ENCODE data around the gene HIVEP3.

The HIVEP3 gene

GRCh38 chr1:41618871-41619270 is 299.9 kb downstream of the HIVEP3 start:
- Histone ChIP-seq H3K79me2 (ENCODE audit: insufficient read depth, low read depth) (no peaks in the 10 kb centered on the region), H4K20me1 (ENCODE audit: insufficient read depth) (no peaks in the 10 kb centered on the region), H2AFZ (ENCODE audit: low read depth) (no peak overlapping the region), H3K9ac (no peak overlapping the region), H3K27me3 (ENCODE audit: insufficient read depth, low read depth) (no peaks in the 10 kb centered on the region), H3K4me1 (ENCODE audit: low read depth, poor library complexity, severe bottlenecking) (peaks cover 40% of the 10 kb centered on the region), H3K36me3 (ENCODE audit: insufficient read depth) (no peaks in the 10 kb centered on the region), H3K4me3 (IDR thresholded peaks at IDR 0.05; ENCODE audit: insufficient read depth, low read depth, low read length) (no peak overlapping the region), H3K4me2 (no peak overlapping the region), H3K27ac (no peak overlapping the region)
- TF ChIP-seq, protein P1, sequence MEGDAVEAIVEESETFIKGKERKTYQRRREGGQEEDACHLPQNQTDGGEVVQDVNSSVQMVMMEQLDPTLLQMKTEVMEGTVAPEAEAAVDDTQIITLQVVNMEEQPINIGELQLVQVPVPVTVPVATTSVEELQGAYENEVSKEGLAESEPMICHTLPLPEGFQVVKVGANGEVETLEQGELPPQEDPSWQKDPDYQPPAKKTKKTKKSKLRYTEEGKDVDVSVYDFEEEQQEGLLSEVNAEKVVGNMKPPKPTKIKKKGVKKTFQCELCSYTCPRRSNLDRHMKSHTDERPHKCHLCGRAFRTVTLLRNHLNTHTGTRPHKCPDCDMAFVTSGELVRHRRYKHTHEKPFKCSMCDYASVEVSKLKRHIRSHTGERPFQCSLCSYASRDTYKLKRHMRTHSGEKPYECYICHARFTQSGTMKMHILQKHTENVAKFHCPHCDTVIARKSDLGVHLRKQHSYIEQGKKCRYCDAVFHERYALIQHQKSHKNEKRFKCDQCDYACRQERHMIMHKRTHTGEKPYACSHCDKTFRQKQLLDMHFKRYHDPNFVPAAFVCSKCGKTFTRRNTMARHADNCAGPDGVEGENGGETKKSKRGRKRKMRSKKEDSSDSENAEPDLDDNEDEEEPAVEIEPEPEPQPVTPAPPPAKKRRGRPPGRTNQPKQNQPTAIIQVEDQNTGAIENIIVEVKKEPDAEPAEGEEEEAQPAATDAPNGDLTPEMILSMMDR (conservative IDR thresholded peaks at IDR 0.05; ENCODE audit: low read depth, low read length) = no peak

DNA sequence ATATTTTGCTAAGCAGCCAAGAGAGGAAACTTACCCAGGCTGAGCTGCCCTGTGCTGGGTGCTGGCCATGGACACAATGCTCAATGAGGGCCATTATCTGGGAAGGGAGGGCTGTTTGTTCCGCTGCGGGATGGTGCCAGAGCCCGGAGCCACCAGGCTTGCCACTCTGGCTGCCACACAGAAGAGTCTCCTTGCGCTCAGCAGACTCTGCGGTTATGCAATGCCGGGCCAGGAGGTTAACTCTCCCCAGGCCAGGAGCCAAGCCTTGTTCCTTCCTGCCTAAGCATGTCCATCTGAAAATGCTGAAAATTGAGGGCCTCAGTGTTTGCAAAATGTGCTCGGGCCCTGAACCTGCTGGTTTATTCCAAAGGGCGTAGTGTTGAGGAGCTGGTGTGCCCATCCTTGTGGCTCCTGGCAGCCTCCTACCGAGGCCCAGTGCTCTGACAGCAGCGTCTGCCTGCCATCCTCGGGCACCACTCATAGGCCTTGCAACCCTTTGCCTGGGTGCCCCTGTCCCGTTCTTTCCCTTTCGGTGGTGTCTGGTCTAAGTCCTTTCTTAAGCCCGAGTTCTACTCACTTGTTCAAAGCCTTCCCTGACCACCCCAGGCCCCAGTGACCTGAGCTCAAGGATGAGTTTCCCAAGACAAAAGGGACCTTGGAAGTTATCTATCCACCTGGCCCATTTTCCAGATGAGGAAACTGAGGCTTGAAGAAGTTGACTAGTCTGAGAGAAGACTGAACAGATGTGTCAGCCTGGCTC is 300.5 kb downstream of the HIVEP3 start:
- H3K9ac ChIP-seq = no peak overlapping the region
- peaks cover 34% of the 10 kb centered on the region for H3K4me1 ChIP-seq (ENCODE audit: low read depth, poor library complexity, severe bottlenecking)
- H3K4me2 ChIP-seq = no peak overlapping the region
- H3K36me3 ChIP-seq (ENCODE audit: insufficient read depth) = no peaks in the 10 kb centered on the region
- TF ChIP-seq, protein P1 (conservative IDR thresholded peaks at IDR 0.05; ENCODE audit: low read depth, low read length) = no peak
- H3K79me2 ChIP-seq (ENCODE audit: insufficient read depth, low read depth) = no peaks in the 10 kb centered on the region
- H3K27ac ChIP-seq = no peak overlapping the region
- H4K20me1 ChIP-seq (ENCODE audit: insufficient read depth) = no peaks in the 10 kb centered on the region
- H2AFZ ChIP-seq (ENCODE audit: low read depth) = no peak overlapping the region
- no peaks in the 10 kb centered on the region for H3K27me3 ChIP-seq (ENCODE audit: insufficient read depth, low read depth)
- H3K4me3 ChIP-seq (IDR thresholded peaks at IDR 0.05; ENCODE audit: insufficient read depth, low read depth, low read length) = no peak overlapping the region

DNA sequence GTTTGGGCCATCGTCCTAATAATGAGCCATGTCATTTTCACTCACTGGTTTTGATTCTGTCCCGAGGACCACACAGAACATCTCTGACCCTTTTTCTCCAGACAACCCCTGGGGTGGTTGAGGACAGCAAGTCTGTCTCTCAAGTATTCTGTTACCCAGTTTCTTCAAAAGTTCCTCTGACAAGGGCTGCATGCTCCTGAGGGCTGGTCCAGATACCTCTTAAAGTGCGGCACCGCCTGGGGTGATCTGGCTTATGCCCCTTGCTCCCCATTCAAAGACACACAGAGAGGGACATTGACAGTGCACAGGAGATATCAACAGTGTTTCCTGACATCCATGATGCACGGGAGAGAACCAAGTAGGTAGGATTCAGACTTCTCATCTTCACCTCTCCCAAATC is 301.4 kb downstream of the HIVEP3 start:
- H3K36me3 ChIP-seq (ENCODE audit: insufficient read depth) = no peaks in the 10 kb centered on the region
- no peak overlapping the region for H2AFZ ChIP-seq (ENCODE audit: low read depth)
- H3K4me2 ChIP-seq = no peak overlapping the region
- peaks cover 25% of the 10 kb centered on the region for H3K4me1 ChIP-seq (ENCODE audit: low read depth, poor library complexity, severe bottlenecking)
- no peaks in the 10 kb centered on the region for H4K20me1 ChIP-seq (ENCODE audit: insufficient read depth)
- no peaks in the 10 kb centered on the region for H3K79me2 ChIP-seq (ENCODE audit: insufficient read depth, low read depth)
- no peak overlapping the region for H3K4me3 ChIP-seq (IDR thresholded peaks at IDR 0.05; ENCODE audit: insufficient read depth, low read depth, low read length)
- no peak overlapping the region for H3K9ac ChIP-seq
- H3K27ac ChIP-seq = no peak overlapping the region
- TF ChIP-seq, protein P1 (conservative IDR thresholded peaks at IDR 0.05; ENCODE audit: low read depth, low read length) = no peak
- no peaks in the 10 kb centered on the region for H3K27me3 ChIP-seq (ENCODE audit: insufficient read depth, low read depth)

DNA sequence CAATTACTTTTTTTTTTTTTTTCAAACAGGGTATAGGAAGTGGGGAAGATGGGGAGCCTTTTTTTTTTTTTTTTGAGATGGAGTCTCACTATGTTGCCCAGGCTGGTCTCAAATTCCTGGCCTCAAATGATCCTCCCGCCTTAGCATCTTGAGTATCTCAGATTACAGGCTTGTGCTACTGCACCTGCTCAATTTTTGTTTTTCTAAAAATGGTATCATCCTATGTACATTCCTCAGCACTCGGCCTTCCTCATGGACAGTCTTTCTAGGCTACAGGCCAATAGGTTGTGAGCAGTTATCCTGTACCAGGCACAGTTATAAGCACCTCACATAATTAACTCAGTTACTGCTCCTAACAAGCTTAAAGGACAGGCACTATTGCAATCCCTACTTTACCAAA is 302.2 kb downstream of the HIVEP3 start:
- no peaks in the 10 kb centered on the region for H4K20me1 ChIP-seq (ENCODE audit: insufficient read depth)
- no peak overlapping the region for H3K4me3 ChIP-seq (IDR thresholded peaks at IDR 0.05; ENCODE audit: insufficient read depth, low read depth, low read length)
- H3K27me3 ChIP-seq (ENCODE audit: insufficient read depth, low read depth) = no peaks in the 10 kb centered on the region
- H3K79me2 ChIP-seq (ENCODE audit: insufficient read depth, low read depth) = no peaks in the 10 kb centered on the region
- no peak overlapping the region for H3K27ac ChIP-seq
- H3K36me3 ChIP-seq (ENCODE audit: insufficient read depth) = no peaks in the 10 kb centered on the region
- no peak overlapping the region for H3K9ac ChIP-seq
- H3K4me1 ChIP-seq (ENCODE audit: low read depth, poor library complexity, severe bottlenecking) = peaks cover 19% of the 10 kb centered on the region
- H3K4me2 ChIP-seq = no peak overlapping the region
- TF ChIP-seq, protein P1 (conservative IDR thresholded peaks at IDR 0.05; ENCODE audit: low read depth, low read length) = no peak
- H2AFZ ChIP-seq (ENCODE audit: low read depth) = no peak overlapping the region

All from KMS-11 (cell line).